Measurements from ENCODE around the gene FRAS1. TPM values are rescaled to one million over a fixed set of nuclear protein-coding genes. Genes with fewer than 3 reads are reported as not detected.
"Not testable (repeated sequence)": the region's sequence is repeated elsewhere in the genome, so short reads cannot be mapped to it uniquely, and the experiment has no call there.

The FRAS1 gene
- total RNA-seq, 4 donors from 2014 or later = 3.1 to 11.4 (median 6.7) TPM

DNA sequence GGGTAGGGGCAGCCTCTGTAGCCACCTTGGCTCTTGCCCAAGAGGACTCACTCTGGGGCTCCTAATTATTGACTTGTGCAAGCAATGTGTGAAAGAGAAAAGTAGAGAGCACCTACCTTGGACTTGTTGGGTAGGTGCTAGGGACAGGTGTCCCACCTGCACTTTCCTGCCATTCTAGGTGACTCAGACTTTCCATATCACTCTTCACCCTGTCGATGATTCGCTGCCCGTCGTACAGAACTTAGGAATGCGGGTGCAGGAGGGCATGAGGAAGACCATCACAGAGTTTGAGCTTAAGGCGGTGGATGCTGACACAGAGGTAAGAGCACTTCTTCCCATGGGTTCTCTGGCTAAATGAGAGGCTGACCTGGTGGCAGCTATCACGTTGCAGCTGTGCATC lies 407.1 kb downstream of the FRAS1 start:
- Histone ChIP-seq H3K4me1 (no peaks in the 10 kb centered on the region), H3K4me3 (no peak overlapping the region), H3K27ac (no peak overlapping the region), H3K27me3 (no peaks in the 10 kb centered on the region), H3K9me3 (no peaks in the 10 kb centered on the region), H3K36me3 (no peaks in the 10 kb centered on the region)
- DNase-seq = no peak
- 59 to 76% methylated on average over 2 to 5 of the region's 7 CpGs for WGBS, 2 donors
- TF ChIP-seq, protein P1, sequence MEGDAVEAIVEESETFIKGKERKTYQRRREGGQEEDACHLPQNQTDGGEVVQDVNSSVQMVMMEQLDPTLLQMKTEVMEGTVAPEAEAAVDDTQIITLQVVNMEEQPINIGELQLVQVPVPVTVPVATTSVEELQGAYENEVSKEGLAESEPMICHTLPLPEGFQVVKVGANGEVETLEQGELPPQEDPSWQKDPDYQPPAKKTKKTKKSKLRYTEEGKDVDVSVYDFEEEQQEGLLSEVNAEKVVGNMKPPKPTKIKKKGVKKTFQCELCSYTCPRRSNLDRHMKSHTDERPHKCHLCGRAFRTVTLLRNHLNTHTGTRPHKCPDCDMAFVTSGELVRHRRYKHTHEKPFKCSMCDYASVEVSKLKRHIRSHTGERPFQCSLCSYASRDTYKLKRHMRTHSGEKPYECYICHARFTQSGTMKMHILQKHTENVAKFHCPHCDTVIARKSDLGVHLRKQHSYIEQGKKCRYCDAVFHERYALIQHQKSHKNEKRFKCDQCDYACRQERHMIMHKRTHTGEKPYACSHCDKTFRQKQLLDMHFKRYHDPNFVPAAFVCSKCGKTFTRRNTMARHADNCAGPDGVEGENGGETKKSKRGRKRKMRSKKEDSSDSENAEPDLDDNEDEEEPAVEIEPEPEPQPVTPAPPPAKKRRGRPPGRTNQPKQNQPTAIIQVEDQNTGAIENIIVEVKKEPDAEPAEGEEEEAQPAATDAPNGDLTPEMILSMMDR (IDR thresholded peaks at IDR 0.05) = no peak
- no peak for TF ChIP-seq POLR2A (IDR thresholded peaks at IDR 0.05)
- intact Hi-C loops (cut with DNase I) = no loop called here

DNA sequence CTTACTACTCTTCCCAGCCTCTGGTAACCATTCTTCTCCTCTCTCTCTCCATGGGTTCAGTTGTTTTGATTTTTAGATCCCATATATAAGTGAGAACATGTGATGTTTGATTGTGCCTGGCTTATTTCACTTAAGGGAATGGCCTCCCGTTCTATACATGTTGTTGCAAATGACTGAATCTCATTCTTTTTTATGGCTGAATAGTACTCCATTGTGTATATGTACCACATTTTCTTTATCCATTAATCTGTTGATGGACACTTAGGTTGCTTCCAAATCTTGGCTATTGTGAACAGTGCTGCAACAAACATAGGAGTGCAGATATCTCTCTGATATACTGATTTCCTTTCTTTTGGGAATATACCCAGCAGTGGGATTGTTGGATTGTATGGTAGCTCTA lies 410.1 kb downstream of the FRAS1 start:
- H3K4me3 ChIP-seq; H3K4me1 ChIP-seq; DNase-seq; H3K27ac ChIP-seq; H3K27me3 ChIP-seq; intact Hi-C loops (cut with DNase I); H3K9me3 ChIP-seq: not testable (repeated sequence)
- peaks cover 0 to 12% (median 0%) of the 10 kb centered on the region in 3 donors for H3K36me3 ChIP-seq
- 45 to 50% methylated on average over 1 of the region's 1 CpG for WGBS, 2 donors

DNA sequence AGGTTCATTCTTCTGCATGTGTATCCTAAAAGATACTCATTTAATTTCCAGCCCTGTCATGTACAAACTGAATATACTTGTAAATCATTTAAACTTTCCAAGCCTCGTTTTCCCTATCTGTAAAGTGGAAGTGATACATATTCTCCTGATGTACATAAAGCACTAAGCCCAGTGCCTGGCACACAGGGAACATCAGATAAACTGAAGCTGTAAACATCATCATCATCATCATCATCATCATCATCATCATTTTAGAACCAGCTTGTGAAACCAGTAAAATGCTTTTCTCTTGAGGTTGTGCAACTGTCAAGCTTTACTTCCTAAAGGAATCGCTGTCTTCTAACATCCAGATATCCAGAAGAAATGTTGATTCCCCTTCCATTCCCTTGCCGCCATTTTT lies 411.1 kb downstream of the FRAS1 start:
- Histone ChIP-seq H3K4me1 (no peaks in the 10 kb centered on the region), H3K27me3 (no peaks in the 10 kb centered on the region), H3K4me3 (no peak overlapping the region), H3K9me3 (no peaks in the 10 kb centered on the region), H3K27ac (no peak overlapping the region), H3K36me3 (peaks cover 0 to 12% (median 0%) of the 10 kb centered on the region in 3 donors)
- 67 to 72% methylated on average over 3 of the region's 3 CpGs for WGBS, 2 donors
- intact Hi-C loops (cut with DNase I) = no loop called here
- no peak for DNase-seq
- TF ChIP-seq POLR2A (IDR thresholded peaks at IDR 0.05) = no peak
- TF ChIP-seq, protein P1 (IDR thresholded peaks at IDR 0.05) = no peak

GRCh38 chr4:78476108-78476704 lies 419.1 kb downstream of the FRAS1 start:
- Histone ChIP-seq H3K27me3 (no peaks in the 10 kb centered on the region), H3K27ac (no peak overlapping the region), H3K36me3 (no peaks in the 10 kb centered on the region), H3K9me3 (no peaks in the 10 kb centered on the region), H3K4me3 (no peak overlapping the region), H3K4me1 (no peaks in the 10 kb centered on the region)
- TF ChIP-seq POLR2A (IDR thresholded peaks at IDR 0.05) = no peak
- 88 to 89% methylated on average over 3 of the region's 3 CpGs for WGBS, 2 donors
- no peak for DNase-seq
- intact Hi-C loops (cut with DNase I) = no loop called here

- no peak for DNase-seq
- intact Hi-C loops (cut with DNase I) = no loop called here
- Histone ChIP-seq H3K27me3 (no peaks in the 10 kb centered on the region), H3K27ac (no peak overlapping the region), H3K4me3 (no peak overlapping the region), H3K4me1 (no peaks in the 10 kb centered on the region), H3K36me3 (peaks cover 0 to 5% (median 0%) of the 10 kb centered on the region in 3 donors), H3K9me3 (no peaks in the 10 kb centered on the region)
- WGBS, 2 donors = 0% methylated on average over 1 of the region's 1 CpG
- TF ChIP-seq POLR2A (IDR thresholded peaks at IDR 0.05) = no peak
- TF ChIP-seq, protein P1 (IDR thresholded peaks at IDR 0.05) = no peak
Measured at GRCh38 chr4:78477276-78477675, 420.2 kb downstream of the FRAS1 start.

GRCh38 chr4:78478523-78478922 lies 421.4 kb downstream of the FRAS1 start:
- H3K4me3 ChIP-seq = no peak overlapping the region
- H3K27me3 ChIP-seq = no peaks in the 10 kb centered on the region
- no peak for DNase-seq
- no peak overlapping the region for H3K27ac ChIP-seq
- H3K4me1 ChIP-seq = no peaks in the 10 kb centered on the region
- TF ChIP-seq, protein P1 (IDR thresholded peaks at IDR 0.05) = no peak
- no peak for TF ChIP-seq POLR2A (IDR thresholded peaks at IDR 0.05)
- no peaks in the 10 kb centered on the region for H3K9me3 ChIP-seq
- intact Hi-C loops (cut with DNase I) = no loop called here
- H3K36me3 ChIP-seq = peaks cover 0 to 9% (median 0%) of the 10 kb centered on the region in 3 donors
